Measurements from ENCODE around the gene MSX2. TPM values are rescaled to one million over a fixed set of nuclear protein-coding genes. Genes with fewer than 3 reads are reported as not detected.

The MSX2 gene
- total and polyA plus RNA-seq, 5 donors from 2014 or later, result 0.79 TPM; not detected in 4

- no peak overlapping the region for H3K27ac Mint-ChIP-seq
- DNase-seq, result no peak
- H3K27me3 Mint-ChIP-seq, result peaks cover 79% of the 10 kb centered on the region
- peaks cover 0 to 13% (median 9%) of the 10 kb centered on the region in 4 donors for H3K4me1 Mint-ChIP-seq
- H3K4me3 Mint-ChIP-seq, result no peak overlapping the region
- no peak for ATAC-seq (ENCODE audit: low read depth in 2 of 2)
- no peaks in the 10 kb centered on the region for H3K36me3 Mint-ChIP-seq
- Histone ChIP-seq H3K27ac (ENCODE audit: insufficient read depth, low read length, poor library complexity, severe bottlenecking) (no peak overlapping the region), H3K9me3 (ENCODE audit: control insufficient read depth in 2 of 2, low read length in 2 of 2) (no peaks in the 10 kb centered on the region), H3K4me1 (ENCODE audit: control insufficient read depth, insufficient read depth, low read length, poor library complexity, severe bottlenecking) (peaks cover 6% of the 10 kb centered on the region), H3K4me3 (ENCODE audit: low read depth, low read length) (no peak overlapping the region), H3K27me3 (ENCODE audit: control insufficient read depth, insufficient read depth, low read length) (peaks cover 51% of the 10 kb centered on the region), H3K36me3 (ENCODE audit: control insufficient read depth, insufficient read depth, low read length) (no peaks in the 10 kb centered on the region)
- H3K9me3 Mint-ChIP-seq, result peaks cover 0 to 6% (median 0%) of the 10 kb centered on the region in 7 donors
Observed at GRCh38 chr5:174720612-174721529, 3.5 kb upstream of the MSX2 start.

- no peaks in the 10 kb centered on the region for H3K9me3 ChIP-seq (ENCODE audit: control insufficient read depth in 2 of 2, low read length in 2 of 2)
- peaks cover 0 to 8% (median 0%) of the 10 kb centered on the region in 7 donors for H3K9me3 Mint-ChIP-seq
- H3K27ac ChIP-seq (ENCODE audit: insufficient read depth, low read length, poor library complexity, severe bottlenecking), result no peak overlapping the region
- DNase-seq (no peak), ATAC-seq (ENCODE audit: low read depth in 2 of 2) (no peak)
- H3K36me3 Mint-ChIP-seq, result no peaks in the 10 kb centered on the region
- no peak overlapping the region for H3K4me3 ChIP-seq (ENCODE audit: low read depth, low read length)
- H3K4me1 Mint-ChIP-seq, result peaks cover 0 to 15% (median 10%) of the 10 kb centered on the region in 4 donors
- no peak overlapping the region for H3K4me3 Mint-ChIP-seq
- peaks cover 80% of the 10 kb centered on the region for H3K27me3 Mint-ChIP-seq
- no peak overlapping the region for H3K27ac Mint-ChIP-seq
- H3K36me3 ChIP-seq (ENCODE audit: control insufficient read depth, insufficient read depth, low read length), result no peaks in the 10 kb centered on the region
- H3K27me3 ChIP-seq (ENCODE audit: control insufficient read depth, insufficient read depth, low read length), result peaks cover 54% of the 10 kb centered on the region
- H3K4me1 ChIP-seq (ENCODE audit: control insufficient read depth, insufficient read depth, low read length, poor library complexity, severe bottlenecking), result peaks cover 6% of the 10 kb centered on the region
Observed at GRCh38 chr5:174721530-174722432, 2.6 kb upstream of the MSX2 start.

GRCh38 chr5:174722500-174722899 lies 1.9 kb upstream of the MSX2 start:
- Histone ChIP-seq H3K27ac (ENCODE audit: insufficient read depth, low read length, poor library complexity, severe bottlenecking) (no peak overlapping the region), H3K4me3 (ENCODE audit: low read depth, low read length) (no peak overlapping the region), H3K9me3 (ENCODE audit: control insufficient read depth in 2 of 2, low read length in 2 of 2) (no peaks in the 10 kb centered on the region), H3K4me1 (ENCODE audit: control insufficient read depth, insufficient read depth, low read length, poor library complexity, severe bottlenecking) (peaks cover 6% of the 10 kb centered on the region), H3K27me3 (ENCODE audit: control insufficient read depth, insufficient read depth, low read length) (peaks cover 54% of the 10 kb centered on the region), H3K36me3 (ENCODE audit: control insufficient read depth, insufficient read depth, low read length) (no peaks in the 10 kb centered on the region)
- Mint-ChIP-seq H3K36me3 (no peaks in the 10 kb centered on the region), H3K27ac (no peak overlapping the region), H3K27me3 (peaks cover 85% of the 10 kb centered on the region), H3K4me3 (no peak overlapping the region), H3K4me1 (peaks cover 0 to 15% (median 10%) of the 10 kb centered on the region in 4 donors), H3K9me3 (peaks cover 0 to 8% (median 0%) of the 10 kb centered on the region in 7 donors)
- DNase-seq (no peak), ATAC-seq (ENCODE audit: low read depth in 2 of 2) (no peak)

- Histone ChIP-seq H3K4me1 (ENCODE audit: control insufficient read depth, insufficient read depth, low read length, poor library complexity, severe bottlenecking) (peaks cover 6% of the 10 kb centered on the region), H3K9me3 (ENCODE audit: control insufficient read depth in 2 of 2, low read length in 2 of 2) (no peaks in the 10 kb centered on the region), H3K27me3 (ENCODE audit: control insufficient read depth, insufficient read depth, low read length) (peaks cover 50% of the 10 kb centered on the region), H3K4me3 (ENCODE audit: low read depth, low read length) (no peak overlapping the region), H3K27ac (ENCODE audit: insufficient read depth, low read length, poor library complexity, severe bottlenecking) (no peak overlapping the region), H3K36me3 (ENCODE audit: control insufficient read depth, insufficient read depth, low read length) (no peaks in the 10 kb centered on the region)
- ATAC-seq (ENCODE audit: low read depth in 2 of 2), result no peak
- Mint-ChIP-seq H3K27me3 (peaks cover 90% of the 10 kb centered on the region), H3K36me3 (no peaks in the 10 kb centered on the region), H3K27ac (no peak overlapping the region), H3K4me3 (peak overlapping the region in 1 of 4 donors; percentile 36), H3K9me3 (peaks cover 0 to 8% (median 0%) of the 10 kb centered on the region in 7 donors), H3K4me1 (peaks cover 0 to 15% (median 10%) of the 10 kb centered on the region in 4 donors)
- no peak for DNase-seq
Observed at GRCh38 chr5:174723315-174723978, 935 bp upstream of the MSX2 start.

GRCh38 chr5:174723979-174724483 lies 351 bp upstream of the MSX2 start:
- Histone ChIP-seq H3K9me3 (ENCODE audit: control insufficient read depth in 2 of 2, low read length in 2 of 2) (no peaks in the 10 kb centered on the region), H3K27me3 (ENCODE audit: control insufficient read depth, insufficient read depth, low read length) (peaks cover 49% of the 10 kb centered on the region), H3K36me3 (ENCODE audit: control insufficient read depth, insufficient read depth, low read length) (no peaks in the 10 kb centered on the region), H3K27ac (ENCODE audit: insufficient read depth, low read length, poor library complexity, severe bottlenecking) (no peak overlapping the region), H3K4me3 (ENCODE audit: low read depth, low read length) (peak overlapping the region; percentile 31), H3K4me1 (ENCODE audit: control insufficient read depth, insufficient read depth, low read length, poor library complexity, severe bottlenecking) (peaks cover 6% of the 10 kb centered on the region)
- Mint-ChIP-seq H3K4me1 (peaks cover 0 to 15% (median 10%) of the 10 kb centered on the region in 4 donors), H3K27me3 (peaks cover 90% of the 10 kb centered on the region), H3K27ac (no peak overlapping the region), H3K36me3 (no peaks in the 10 kb centered on the region), H3K9me3 (peaks cover 0 to 8% (median 0%) of the 10 kb centered on the region in 7 donors), H3K4me3 (peak overlapping the region in 3 of 4 donors; percentile 27 to 68 (median 36))
- no peak for DNase-seq
- ATAC-seq (ENCODE audit: low read depth in 2 of 2), result no peak

- DNase-seq, result no peak
- Histone ChIP-seq H3K36me3 (ENCODE audit: control insufficient read depth, insufficient read depth, low read length) (no peaks in the 10 kb centered on the region), H3K27ac (ENCODE audit: insufficient read depth, low read length, poor library complexity, severe bottlenecking) (no peak overlapping the region), H3K4me1 (ENCODE audit: control insufficient read depth, insufficient read depth, low read length, poor library complexity, severe bottlenecking) (peaks cover 6% of the 10 kb centered on the region), H3K9me3 (ENCODE audit: control insufficient read depth in 2 of 2, low read length in 2 of 2) (no peaks in the 10 kb centered on the region), H3K27me3 (ENCODE audit: control insufficient read depth, insufficient read depth, low read length) (peaks cover 40% of the 10 kb centered on the region), H3K4me3 (ENCODE audit: low read depth, low read length) (no peak overlapping the region)
- Mint-ChIP-seq H3K9me3 (peaks cover 0 to 6% (median 0%) of the 10 kb centered on the region in 7 donors), H3K4me1 (peaks cover 0 to 15% (median 11%) of the 10 kb centered on the region in 4 donors), H3K36me3 (no peaks in the 10 kb centered on the region), H3K27ac (no peak overlapping the region), H3K27me3 (peaks cover 90% of the 10 kb centered on the region), H3K4me3 (peak overlapping the region in 2 of 4 donors; percentile 11 to 27)
- no peak for ATAC-seq (ENCODE audit: low read depth in 2 of 2)
Observed at GRCh38 chr5:174725261-174725990, 1.0 kb downstream of the MSX2 start.
